NT2/D1 (cell line): ENCODE measurements around the gene FBXO15.

Experiments used
- DNase-seq: peaks from one replicate; pipeline ENCODE4 v3.0.0-alpha.2; 2011; ENCODE audit warnings: low read depth, low spot score
- H3K27me3 ChIP-seq: 2 replicates; pipeline ENCODE4 v1.6.0; 2011; ENCODE audit warnings: mild to moderate bottlenecking; ENCODE audit not compliant: insufficient read length, insufficient read depth
- H3K36me3 ChIP-seq: 2 replicates; pipeline ENCODE4 v1.6.1; 2011; ENCODE audit warnings: mild to moderate bottlenecking, low read length, mixed read lengths; ENCODE audit not compliant: insufficient read depth, insufficient read length
- H3K4me1 ChIP-seq: 2 replicates; pipeline ENCODE4 v1.5.1; 2011; ENCODE audit not compliant: insufficient read depth, insufficient read length
- H3K4me3 ChIP-seq: 2 replicates; pipeline ENCODE4 v1.5.1; 2011; ENCODE audit warnings: low read depth; ENCODE audit not compliant: insufficient read length
- H3K9ac ChIP-seq: 2 replicates; pipeline ENCODE4 v1.6.0; 2011; ENCODE audit warnings: low read depth; ENCODE audit not compliant: insufficient read length
- H3K9me3 ChIP-seq: 2 replicates; pipeline ENCODE4 v1.5.1; 2011; ENCODE audit warnings: mild to moderate bottlenecking, low read length; ENCODE audit not compliant: insufficient read depth
- SUZ12 ChIP-seq: IDR thresholded peaks from 2 replicates; pipeline ENCODE4 v1.6.1; 2011; ENCODE audit not compliant: insufficient read length, insufficient read depth; ENCODE audit errors: extremely low read depth
- YY1 ChIP-seq: IDR thresholded peaks from 2 replicates; pipeline ENCODE4 v1.6.1; 2011; ENCODE audit not compliant: insufficient read length, insufficient read depth
- ZNF274 ChIP-seq: IDR thresholded peaks from 2 replicates; pipeline ENCODE4 v1.6.1; 2011; ENCODE audit warnings: mild to moderate bottlenecking, low read depth, low read length

FBXO15 gene

GRCh38 chr18:74060579-74060978, 87.1 kb downstream of the FBXO15 start:
- no peaks in the 10 kb centered on the region for H3K4me1 ChIP-seq
- no peaks in the 10 kb centered on the region for H3K9me3 ChIP-seq
- no peak overlapping the region for H3K4me3 ChIP-seq
- no peaks in the 10 kb centered on the region for H3K36me3 ChIP-seq
- no peak for DNase-seq
- H3K27me3 ChIP-seq, result no peaks in the 10 kb centered on the region
- TF ChIP-seq SUZ12 (no peak), ZNF274 (no peak), YY1 (no peak)
- no peak overlapping the region for H3K9ac ChIP-seq

GRCh38 chr18:74050807-74051206, 96.8 kb downstream of the FBXO15 start:
- DNase-seq, result no peak
- no peaks in the 10 kb centered on the region for H3K4me1 ChIP-seq
- H3K36me3 ChIP-seq, result no peaks in the 10 kb centered on the region
- no peaks in the 10 kb centered on the region for H3K27me3 ChIP-seq
- no peak overlapping the region for H3K9ac ChIP-seq
- H3K4me3 ChIP-seq, result no peak overlapping the region
- no peaks in the 10 kb centered on the region for H3K9me3 ChIP-seq
- TF ChIP-seq SUZ12 (no peak), YY1 (no peak), ZNF274 (no peak)

GRCh38 chr18:74040459-74041332, 106.9 kb downstream of the FBXO15 start:
- no peaks in the 10 kb centered on the region for H3K27me3 ChIP-seq
- peak; percentile 28 for DNase-seq
- no peaks in the 10 kb centered on the region for H3K4me1 ChIP-seq
- no peaks in the 10 kb centered on the region for H3K9me3 ChIP-seq
- no peaks in the 10 kb centered on the region for H3K36me3 ChIP-seq
- H3K4me3 ChIP-seq, result no peak overlapping the region
- no peak overlapping the region for H3K9ac ChIP-seq
- no peak for TF ChIP-seq SUZ12
- TF ChIP-seq ZNF274, result no peak
- no peak for TF ChIP-seq YY1

GRCh38 chr18:74040008-74040407, 107.6 kb downstream of the FBXO15 start:
- Histone ChIP-seq H3K4me3 (no peak overlapping the region), H3K36me3 (no peaks in the 10 kb centered on the region), H3K27me3 (no peaks in the 10 kb centered on the region), H3K9me3 (no peaks in the 10 kb centered on the region), H3K9ac (no peak overlapping the region), H3K4me1 (no peaks in the 10 kb centered on the region)
- DNase-seq, result peak; percentile 15
- TF ChIP-seq YY1 (no peak), SUZ12 (no peak), ZNF274 (no peak)

GRCh38 chr18:74029161-74029560, 118.5 kb downstream of the FBXO15 start:
- TF ChIP-seq ZNF274, result no peak
- no peak for TF ChIP-seq SUZ12
- no peak for TF ChIP-seq YY1
- no peaks in the 10 kb centered on the region for H3K36me3 ChIP-seq
- no peaks in the 10 kb centered on the region for H3K9me3 ChIP-seq
- no peak overlapping the region for H3K4me3 ChIP-seq
- H3K4me1 ChIP-seq, result no peaks in the 10 kb centered on the region
- no peak for DNase-seq
- H3K9ac ChIP-seq, result no peak overlapping the region
- H3K27me3 ChIP-seq, result no peaks in the 10 kb centered on the region
